Smooth muscle cell (in vitro differentiated cells): ENCODE data around the gene FAM47E. TPM values are rescaled to one million over a fixed set of nuclear protein-coding genes. Genes with fewer than 3 reads are reported as not detected.

Source experiments
- DNase-seq: peaks from one replicate; lab custom pipeline; 2025; ENCODE audit not compliant: unreplicated experiment; lab: John Stamatoyannopoulos, UW
- H2AFZ ChIP-seq: fragments of 200-600 bp; sonication (generic); 2 replicates; pipeline ENCODE4 v1.6.0; 2016; ENCODE audit warnings: antibody characterized with exemption, low read depth, mild to moderate bottlenecking
- H3F3A ChIP-seq: fragments of 200-600 bp; sonication (generic); 2 replicates; pipeline ENCODE4 v1.6.0; 2017; ENCODE audit warnings: antibody characterized with exemption, low read depth
- H3K27ac ChIP-seq: fragments of 200-600 bp; sonication (generic); 2 replicates; pipeline ENCODE4 v1.5.1; 2016; ENCODE audit warnings: low read depth, mild to moderate bottlenecking
- H3K27me3 ChIP-seq: fragments of 200-600 bp; sonication (generic); 2 replicates; pipeline ENCODE4 v1.6.1; 2016; ENCODE audit warnings: low read depth, mild to moderate bottlenecking
- H3K36me3 ChIP-seq: fragments of 200-600 bp; sonication (generic); 2 replicates; pipeline ENCODE4 v1.5.1; 2016; ENCODE audit warnings: low read depth
- H3K4me1 ChIP-seq: fragments of 200-600 bp; sonication (generic); 2 replicates; pipeline ENCODE4 v1.5.1; 2016; ENCODE audit warnings: low read depth
- H3K4me2 ChIP-seq: fragments of 200-600 bp; sonication (generic); 2 replicates; pipeline ENCODE4 v1.6.0; 2016; ENCODE audit warnings: mild to moderate bottlenecking
- H3K4me3 ChIP-seq: fragments of 200-600 bp; sonication (generic); 2 replicates; pipeline ENCODE4 v1.5.1; 2016; ENCODE audit warnings: mild to moderate bottlenecking
- H3K79me2 ChIP-seq: fragments of 200-600 bp; sonication (generic); 2 replicates; pipeline ENCODE4 v1.6.0; 2016; ENCODE audit warnings: low read depth, mild to moderate bottlenecking
- H3K9ac ChIP-seq: fragments of 200-600 bp; sonication (generic); 2 replicates; pipeline ENCODE4 v1.6.0; 2016; ENCODE audit warnings: low read depth
- H3K9me3 ChIP-seq: fragments of 200-600 bp; sonication (generic); replicated peaks from 2 replicates; pipeline ENCODE4 v1.5.1; 2016; ENCODE audit warnings: low read depth
- H4K20me1 ChIP-seq: fragments of 200-600 bp; sonication (generic); 2 replicates; pipeline ENCODE4 v1.6.0; 2016; ENCODE audit warnings: low read depth
- WGBS: methylation state at CpG from one replicate; pipeline ENCODE4 v1.1.7; 2016; ENCODE audit warnings: low lambda C conversion rate; 5-methylcytosine and 5-hydroxymethylcytosine counted together
- polyA plus RNA-seq: library from polyadenylated mRNA; unstranded; fragments of >200 nt; fragmentation: Nextera tagmentation; extraction: Ambion mirVana; gene quantifications from 2 replicates; pipeline ENCODE4 v1.2.1, GENCODE V29; 2016
- total RNA-seq: library from RNA; depleted of rRNA; stranded (reverse); fragments of >200 nt; gene quantifications from 2 replicates; pipeline ENCODE4 v1.2.3, GENCODE V29; 2014
- TF ChIP-seq, protein P1 (sequence below): fragments of 200-600 bp; sonication (generic); IDR thresholded peaks from 2 replicates; pipeline ENCODE4 v1.5.1; 2017; ENCODE audit warnings: borderline replicate concordance, mild to moderate bottlenecking, antibody characterized with exemption; ENCODE audit not compliant: insufficient read depth, poor library complexity, severe bottlenecking

FAM47E gene, protein sequence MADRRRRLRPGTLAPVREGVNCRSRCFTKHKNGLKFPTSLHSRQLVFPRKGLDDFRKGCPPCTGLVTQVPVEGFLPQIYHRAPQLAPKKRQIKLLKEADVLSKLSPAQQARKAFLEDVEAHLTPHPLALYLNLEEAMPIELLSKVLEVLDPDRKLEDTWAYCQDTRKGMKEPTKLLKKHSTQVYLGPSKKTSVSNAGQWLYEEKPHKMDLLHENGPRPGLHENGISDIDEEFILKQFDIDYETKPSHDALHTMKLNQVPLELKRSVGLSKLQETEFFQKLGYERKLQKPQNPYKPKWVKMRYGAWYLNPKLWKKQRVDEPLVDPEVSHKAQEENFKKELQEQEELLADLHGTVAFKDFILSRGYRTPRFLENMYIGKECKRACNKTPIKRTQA
- 0.63 and 1.8 TPM in 2 replicates for total RNA-seq
- 0.73 and 3.5 TPM in 2 replicates for polyA plus RNA-seq

DNA sequence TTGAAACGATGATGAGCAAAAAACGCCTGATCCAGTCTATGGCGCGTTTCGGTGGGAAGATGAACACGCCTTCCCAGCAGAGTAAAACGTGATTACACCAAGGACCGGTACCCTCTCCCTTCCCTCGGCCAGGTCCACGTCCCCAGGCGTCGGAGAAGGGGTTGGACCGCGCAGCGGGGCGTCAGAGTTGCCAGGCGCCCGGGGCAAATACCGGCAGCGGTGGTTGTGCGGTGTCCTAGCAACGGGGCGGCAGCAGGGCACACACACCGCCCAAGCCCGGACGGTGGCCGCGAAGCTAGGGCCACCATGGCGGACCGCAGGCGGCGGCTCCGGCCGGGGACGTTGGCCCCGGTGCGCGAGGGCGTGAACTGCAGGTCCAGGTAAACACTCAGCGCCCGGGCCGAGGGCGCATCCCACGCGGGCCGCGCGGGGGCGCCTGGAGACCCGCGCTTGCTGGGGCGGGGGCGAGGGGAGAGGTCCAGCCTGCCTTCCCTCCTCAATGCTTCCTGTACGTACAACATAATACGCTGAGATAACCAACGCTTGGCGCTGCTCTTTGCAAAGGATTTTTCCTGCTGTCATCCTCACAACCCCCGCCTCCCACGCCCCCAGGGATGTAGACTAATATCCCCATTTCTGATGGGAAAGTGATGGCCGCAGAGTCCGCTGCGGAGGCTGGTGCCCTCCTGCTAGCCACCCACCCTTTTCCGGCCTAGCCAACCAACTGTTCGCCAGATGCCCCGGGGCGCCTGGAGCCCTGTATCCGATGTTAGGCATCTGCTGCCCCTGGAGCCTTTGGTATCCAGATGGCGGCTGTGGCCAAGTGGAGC lies at the start of gene FAM47E:
FAM47E (plus strand) TSS at position 281 of the 830 bp plus-strand sequence; CDS start at position 307, 26 bp downstream.
- Histone ChIP-seq H3F3A (no peaks in the 10 kb centered on the region), H4K20me1 (no peaks in the 10 kb centered on the region), H3K4me3 (peak within 1 kb of the TSS; percentile 63), H3K27me3 (peaks cover 32% of the 10 kb centered on the region), H3K9ac (peak within 1 kb of the TSS; percentile 87), H3K36me3 (no peaks in the 10 kb centered on the region), H3K79me2 (no peaks in the 10 kb centered on the region), H3K9me3 (no peaks in the 10 kb centered on the region), H2AFZ (peak within 1 kb of the TSS; percentile 77), H3K27ac (no peak within 1 kb of the TSS), H3K4me1 (peaks cover 6% of the 10 kb centered on the region), H3K4me2 (peak within 1 kb of the TSS; percentile 97)
- 11% methylated on average over 60 of the region's 68 CpGs for WGBS
- TF ChIP-seq, protein P1, sequence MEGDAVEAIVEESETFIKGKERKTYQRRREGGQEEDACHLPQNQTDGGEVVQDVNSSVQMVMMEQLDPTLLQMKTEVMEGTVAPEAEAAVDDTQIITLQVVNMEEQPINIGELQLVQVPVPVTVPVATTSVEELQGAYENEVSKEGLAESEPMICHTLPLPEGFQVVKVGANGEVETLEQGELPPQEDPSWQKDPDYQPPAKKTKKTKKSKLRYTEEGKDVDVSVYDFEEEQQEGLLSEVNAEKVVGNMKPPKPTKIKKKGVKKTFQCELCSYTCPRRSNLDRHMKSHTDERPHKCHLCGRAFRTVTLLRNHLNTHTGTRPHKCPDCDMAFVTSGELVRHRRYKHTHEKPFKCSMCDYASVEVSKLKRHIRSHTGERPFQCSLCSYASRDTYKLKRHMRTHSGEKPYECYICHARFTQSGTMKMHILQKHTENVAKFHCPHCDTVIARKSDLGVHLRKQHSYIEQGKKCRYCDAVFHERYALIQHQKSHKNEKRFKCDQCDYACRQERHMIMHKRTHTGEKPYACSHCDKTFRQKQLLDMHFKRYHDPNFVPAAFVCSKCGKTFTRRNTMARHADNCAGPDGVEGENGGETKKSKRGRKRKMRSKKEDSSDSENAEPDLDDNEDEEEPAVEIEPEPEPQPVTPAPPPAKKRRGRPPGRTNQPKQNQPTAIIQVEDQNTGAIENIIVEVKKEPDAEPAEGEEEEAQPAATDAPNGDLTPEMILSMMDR = peak; percentile 37
- DNase-seq = peak; percentile 22

DNA sequence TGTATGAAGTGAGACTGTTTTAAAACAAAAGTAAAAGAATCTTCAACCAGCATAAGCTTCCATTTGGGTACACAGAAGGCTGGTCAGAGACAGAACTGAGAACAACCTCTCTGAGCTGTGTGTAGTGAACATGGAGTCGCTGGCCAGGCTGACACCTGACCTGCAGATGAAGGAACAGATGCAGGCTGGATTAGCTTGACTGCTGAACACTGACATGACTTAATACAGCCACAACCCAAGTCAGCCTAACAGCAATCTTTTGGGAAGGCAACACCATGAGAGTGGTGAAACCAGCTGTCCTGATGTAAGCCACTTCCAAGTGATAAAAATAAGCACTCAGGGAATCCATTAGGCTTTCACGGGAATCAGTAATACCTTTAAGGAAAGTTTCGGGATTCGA lies 48.0 kb upstream of the FAM47E start:
- peaks cover 87% of the 10 kb centered on the region for H3K79me2 ChIP-seq
- H3K4me1 ChIP-seq = peaks cover 44% of the 10 kb centered on the region
- no peak overlapping the region for H3K4me2 ChIP-seq
- TF ChIP-seq, protein P1 = no peak
- H4K20me1 ChIP-seq = peaks cover 18% of the 10 kb centered on the region
- H2AFZ ChIP-seq = no peak overlapping the region
- peaks cover 37% of the 10 kb centered on the region for H3F3A ChIP-seq
- no peaks in the 10 kb centered on the region for H3K36me3 ChIP-seq
- H3K9me3 ChIP-seq = no peaks in the 10 kb centered on the region
- peak overlapping the region; percentile 22 for H3K27ac ChIP-seq
- H3K27me3 ChIP-seq = no peaks in the 10 kb centered on the region
- H3K4me3 ChIP-seq = no peak overlapping the region
- WGBS = 42% methylated on average over 4 of the region's 4 CpGs
- no peak for DNase-seq
- H3K9ac ChIP-seq = no peak overlapping the region

DNA sequence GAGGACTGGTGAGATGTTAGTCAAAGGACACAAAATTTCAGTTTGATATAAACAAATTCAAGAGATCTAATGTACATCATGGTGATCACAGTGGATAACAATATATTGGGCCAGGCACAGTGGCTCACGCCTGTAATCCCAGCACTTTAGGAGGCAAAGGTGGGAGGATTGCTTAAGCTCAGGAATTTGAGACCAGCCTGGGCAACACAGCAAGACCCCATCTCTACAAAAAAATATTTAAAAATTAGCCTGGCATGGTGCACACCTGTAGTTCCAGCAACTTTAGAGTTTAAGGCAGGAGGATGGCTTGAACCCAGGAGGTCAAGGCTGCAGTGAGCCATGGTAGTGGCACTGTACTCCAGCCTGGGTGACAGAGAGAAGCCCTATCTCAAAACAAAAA lies 46.6 kb upstream of the FAM47E start:
- Histone ChIP-seq H3K4me2 (no peak overlapping the region), H4K20me1 (peaks cover 22% of the 10 kb centered on the region), H3K79me2 (peaks cover 94% of the 10 kb centered on the region), H3K36me3 (no peaks in the 10 kb centered on the region), H3K9me3 (no peaks in the 10 kb centered on the region), H3K9ac (no peak overlapping the region), H3K27me3 (no peaks in the 10 kb centered on the region), H3K27ac (peak overlapping the region; percentile 96), H3K4me3 (no peak overlapping the region), H3F3A (peaks cover 26% of the 10 kb centered on the region), H2AFZ (no peak overlapping the region), H3K4me1 (peaks cover 40% of the 10 kb centered on the region)
- TF ChIP-seq, protein P1 = no peak
- DNase-seq = no peak
- 94% methylated on average over 1 of the region's 1 CpG for WGBS
